OCI-LY7 (cell line): ENCODE data around the gene GRAMD2B. TPM values are rescaled to one million over a fixed set of nuclear protein-coding genes. Genes with fewer than 3 reads are reported as not detected.

Experiments
- BruUV-seq: library from RNA; stranded (reverse); fragments of 400-500 nt; replicated peaks from 2 replicates; lab custom pipeline; 2021; lab: Mats Ljungman, UMichigan
- CTCF ChIA-PET: fragments of 300-600 bp; sonication (Branson Sonifier 250); formaldehyde crosslinking; loops from one replicate; lab custom pipeline; 2022; ENCODE audit warnings: antibody characterized with exemption; ENCODE audit not compliant: unreplicated experiment; lab: Charles Lee
- POLR2A ChIA-PET: fragments of 300-600 bp; sonication (Branson Sonifier 250); formaldehyde crosslinking; loops from one replicate; lab custom pipeline; 2022; ENCODE audit warnings: antibody characterized with exemption; lab: Charles Lee
- DNase-seq: peaks from one replicate; pipeline ENCODE4 v3.0.0-alpha.2; 2015; ENCODE audit warnings: low spot score
- H2AFZ ChIP-seq: fragments of 200-600 bp; sonication (generic), shearing (Covaris generic); 2 replicates; pipeline ENCODE4 v1.6.1; 2014; ENCODE audit warnings: mild to moderate bottlenecking, antibody characterized with exemption, low read length, moderate library complexity
- H3K27ac ChIP-seq: fragments of 200-600 bp; sonication (generic); 2 replicates; pipeline ENCODE4 v1.5.1; 2014; ENCODE audit warnings: mixed run types, low read depth, mild to moderate bottlenecking, moderate library complexity, low read length, inconsistent platforms; ENCODE audit not compliant: poor library complexity, severe bottlenecking
- H3K36me3 ChIP-seq: fragments of 200-600 bp; sonication (generic); 2 replicates; pipeline ENCODE4 v1.6.1; 2014; ENCODE audit warnings: mild to moderate bottlenecking, antibody characterized with exemption, low read length, moderate library complexity, mixed read lengths; ENCODE audit not compliant: insufficient read depth
- H3K4me1 ChIP-seq: fragments of 200-600 bp; sonication (generic); 2 replicates; pipeline ENCODE4 v1.5.1; 2014; ENCODE audit warnings: mild to moderate bottlenecking, low read length; ENCODE audit not compliant: insufficient read depth, poor library complexity, severe bottlenecking
- H3K4me2 ChIP-seq: fragments of 200-600 bp; sonication (generic); 2 replicates; pipeline ENCODE4 v1.6.1; 2014; ENCODE audit warnings: mild to moderate bottlenecking, low read length
- H3K4me3 ChIP-seq: fragments of 200-600 bp; sonication (generic); 2 replicates; pipeline ENCODE4 v1.5.1; 2014; ENCODE audit warnings: mild to moderate bottlenecking, low read depth, low read length; ENCODE audit not compliant: poor library complexity, severe bottlenecking
- H3K79me2 ChIP-seq: fragments of 200-600 bp; sonication (generic); 2 replicates; pipeline ENCODE4 v1.6.1; 2016; ENCODE audit warnings: low read depth, mild to moderate bottlenecking, low read length, moderate library complexity, mixed read lengths; ENCODE audit not compliant: insufficient read depth
- H3K9me2 ChIP-seq: fragments of 200-600 bp; sonication (generic); 2 replicates; pipeline ENCODE4 v1.6.1; 2016; ENCODE audit warnings: mild to moderate bottlenecking, low read length, mixed read lengths; ENCODE audit not compliant: insufficient read depth
- H3K9me3 ChIP-seq: fragments of 200-600 bp; sonication (generic); 2 replicates; pipeline ENCODE4 v1.6.1; 2014; ENCODE audit warnings: mild to moderate bottlenecking, mixed run types, low read length, mixed read lengths
- H4K20me1 ChIP-seq: fragments of 200-600 bp; sonication (generic); 2 replicates; pipeline ENCODE4 v1.6.1; 2014; ENCODE audit warnings: mild to moderate bottlenecking, antibody characterized with exemption, low read length, moderate library complexity, mixed read lengths; ENCODE audit not compliant: insufficient read depth
- CTCF ChIP-seq: fragments of 200-600 bp; sonication (generic); conservative IDR thresholded peaks from 2 replicates; pipeline ENCODE4 v1.5.1; 2014; ENCODE audit warnings: mild to moderate bottlenecking, antibody characterized with exemption, low read length, moderate library complexity, mixed read lengths
- EZH2phosphoT487 ChIP-seq: fragments of 200-600 bp; sonication (generic); IDR thresholded peaks from 2 replicates; pipeline ENCODE4 v1.6.1; 2018; ENCODE audit warnings: low read depth, borderline replicate concordance, mild to moderate bottlenecking, mixed run types, antibody characterized with exemption, low read length, moderate library complexity, mixed read lengths
- intact Hi-C: fragments of 100-400 bp; cut with micrococcal nuclease; formaldehyde crosslinking; loops from one replicate; pipeline ENCODE4 v1.10.0; 2022; ENCODE audit not compliant: unreplicated experiment
- total RNA-seq, 2 experiments: library from RNA; depleted of rRNA in 1 of 2; stranded (reverse); fragments of >200 nt in 1 of 2; shearing (Covaris generic) in 1 of 2; gene quantifications; 2 replicates each; pipeline ENCODE4 v1.2.3, GENCODE V29; 2014 to 2022

Gene GRAMD2B
- total RNA-seq, 2 experiments from 2014 or later, result not detected

- ChIA-PET CTCF (no interaction called here), POLR2A (no interaction called here)
- H3K36me3 ChIP-seq, result no peaks in the 10 kb centered on the region
- H2AFZ ChIP-seq, result no peak overlapping the region
- no peak overlapping the region for H3K4me3 ChIP-seq
- no peaks in the 10 kb centered on the region for H3K9me3 ChIP-seq
- intact Hi-C loops, result no loop called here
- no peaks in the 10 kb centered on the region for H3K9me2 ChIP-seq
- no peak overlapping the region for H3K4me2 ChIP-seq
- no TSS peak for BruUV-seq
- H4K20me1 ChIP-seq, result no peaks in the 10 kb centered on the region
- no peaks in the 10 kb centered on the region for H3K79me2 ChIP-seq
- H3K4me1 ChIP-seq, result no peaks in the 10 kb centered on the region
- no peak for DNase-seq
- no peak for TF ChIP-seq EZH2phosphoT487
- H3K27ac ChIP-seq, result no peak overlapping the region
Observed at GRCh38 chr5:126454081-126454480, 30.9 kb downstream of the GRAMD2B start.

- H2AFZ ChIP-seq, result no peak overlapping the region
- H3K36me3 ChIP-seq, result no peaks in the 10 kb centered on the region
- no peak overlapping the region for H3K4me2 ChIP-seq
- CTCF ChIA-PET, result no interaction called here
- POLR2A ChIA-PET, result no interaction called here
- no peak for DNase-seq
- TF ChIP-seq CTCF (no peak), EZH2phosphoT487 (no peak)
- H3K9me2 ChIP-seq, result no peaks in the 10 kb centered on the region
- H3K27ac ChIP-seq, result no peak overlapping the region
- H3K4me1 ChIP-seq, result no peaks in the 10 kb centered on the region
- no TSS peak for BruUV-seq
- intact Hi-C loops, result no loop called here
- H3K9me3 ChIP-seq, result no peaks in the 10 kb centered on the region
- no peaks in the 10 kb centered on the region for H3K79me2 ChIP-seq
- H4K20me1 ChIP-seq, result no peaks in the 10 kb centered on the region
- no peak overlapping the region for H3K4me3 ChIP-seq
Observed at GRCh38 chr5:126454535-126454934, 31.3 kb downstream of the GRAMD2B start.

GRCh38 chr5:126455264-126455663 lies 32.1 kb downstream of the GRAMD2B start:
- H3K4me3 ChIP-seq, result no peak overlapping the region
- CTCF ChIA-PET, result no interaction called here
- H3K4me2 ChIP-seq, result no peak overlapping the region
- POLR2A ChIA-PET, result no interaction called here
- no peak for DNase-seq
- intact Hi-C loops, result no loop called here
- H3K9me3 ChIP-seq, result no peaks in the 10 kb centered on the region
- H3K4me1 ChIP-seq, result no peaks in the 10 kb centered on the region
- H3K27ac ChIP-seq, result no peak overlapping the region
- H3K9me2 ChIP-seq, result no peaks in the 10 kb centered on the region
- no peaks in the 10 kb centered on the region for H3K36me3 ChIP-seq
- no peak for TF ChIP-seq EZH2phosphoT487
- TF ChIP-seq CTCF, result no peak
- no peaks in the 10 kb centered on the region for H3K79me2 ChIP-seq
- BruUV-seq, result no TSS peak
- no peaks in the 10 kb centered on the region for H4K20me1 ChIP-seq
- no peak overlapping the region for H2AFZ ChIP-seq
